AG04449 (cell line): ENCODE results near the gene PRKAG2.

Experiments used
- CTCF ChIA-PET: fragments of 350-600 bp; formaldehyde crosslinking; extraction: SDS; loops from one replicate; lab custom pipeline; 2021; ENCODE audit warnings: antibody characterized with exemption; lab: Yijun Ruan, JAX
- POLR2A ChIA-PET: fragments of 400-600, 350-600 bp; formaldehyde crosslinking; extraction: SDS; loops from one replicate; lab custom pipeline; 2020; ENCODE audit warnings: antibody characterized with exemption, inconsistent platforms; lab: Yijun Ruan, JAX
- DNase-seq: peaks from one replicate; pipeline ENCODE4 v3.0.0-alpha.2; 2010; ENCODE audit warnings: low read depth, low spot score
- H3K4me3 ChIP-seq: 2 replicates; pipeline ENCODE4 v1.5.1; 2011; ENCODE audit warnings: low read depth, mild to moderate bottlenecking, control low read depth, low read length
- CTCF ChIP-seq: IDR thresholded peaks from one replicate; pipeline ENCODE4 v1.5.1; 2011; ENCODE audit warnings: mild to moderate bottlenecking, moderate library complexity, low read length, control low read depth, inconsistent platforms; ENCODE audit not compliant: insufficient read depth; ENCODE audit errors: missing control alignments

The PRKAG2 gene

DNA sequence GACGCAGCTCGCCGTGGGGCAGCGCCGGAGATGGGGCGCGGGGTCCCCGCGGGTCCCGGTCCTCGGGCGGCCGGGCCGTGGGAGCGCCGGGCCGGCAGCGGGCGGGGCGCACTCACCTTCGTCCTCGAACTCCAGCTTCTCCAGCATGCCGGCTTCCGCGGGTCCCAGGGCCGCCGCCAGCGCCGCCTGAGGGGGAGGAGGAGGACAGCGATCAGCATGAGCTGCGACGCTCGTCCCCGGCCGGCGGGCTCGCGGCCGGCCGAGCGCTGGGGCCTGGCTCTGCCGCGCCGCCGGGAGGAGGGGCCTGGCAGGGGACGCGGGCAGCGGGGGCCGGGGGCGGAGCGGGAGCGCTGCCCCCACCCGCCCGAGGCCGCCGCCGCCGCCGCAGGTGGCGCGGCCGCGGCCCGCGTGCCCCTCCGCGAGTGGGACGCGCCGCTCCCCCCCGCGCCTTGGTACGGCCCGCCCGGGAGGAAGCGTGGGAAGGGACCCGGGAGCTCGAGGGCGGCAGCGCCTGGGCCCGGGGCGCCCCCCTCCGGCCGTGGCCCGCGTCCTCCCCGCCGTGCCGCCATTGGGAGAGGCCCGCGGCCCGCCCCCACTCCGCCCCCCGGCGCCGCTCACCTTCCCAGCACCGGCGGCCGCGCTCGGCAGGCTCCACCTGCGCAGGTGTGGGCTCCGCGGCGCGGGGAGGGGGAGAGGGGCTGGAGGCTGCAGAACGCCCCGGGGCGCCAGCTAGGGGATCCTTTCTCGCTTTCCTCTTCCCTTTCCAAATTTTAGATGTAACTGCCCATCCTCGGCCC lies 244.8 kb downstream of the PRKAG2 start:
- no peak for DNase-seq
- peak; percentile 41 for TF ChIP-seq CTCF
- peak overlapping the region; percentile 85 for H3K4me3 ChIP-seq
- ChIA-PET CTCF (interaction anchor here (0.6 to 12.4 kb wide), 37 partner anchors 10 to 317 kb away, joined by 3 to 94 read pairs (median 4); no protein-coding TSS in a partner anchor), POLR2A (interaction anchor here (0.9 to 1.5 kb wide), 4 partner anchors 22 to 115 kb away, joined by 3 to 5 read pairs (median 4); no protein-coding TSS in a partner anchor)

- no peak for DNase-seq
- CTCF ChIA-PET = interaction anchor here (0.7 to 12.4 kb wide), 35 partner anchors 10 to 316 kb away, joined by 3 to 94 read pairs (median 4); no protein-coding TSS in a partner anchor
- peak overlapping the region; percentile 85 for H3K4me3 ChIP-seq
- TF ChIP-seq CTCF = no peak
- POLR2A ChIA-PET = interaction anchor here (0.7 to 1.5 kb wide), 4 partner anchors 23 to 105 kb away, joined by 3 to 5 read pairs (median 4); no protein-coding TSS in a partner anchor
Measured at GRCh38 chr7:151631570-151631952, 245.4 kb downstream of the PRKAG2 start.

- no peak for DNase-seq
- no peak for TF ChIP-seq CTCF
- H3K4me3 ChIP-seq = peak overlapping the region; percentile 85
- ChIA-PET CTCF (interaction anchor here (0.7 to 12.4 kb wide), 33 partner anchors 9 to 316 kb away, joined by 3 to 94 read pairs (median 5); no protein-coding TSS in a partner anchor), POLR2A (interaction anchor here (0.7 to 1.5 kb wide), 2 partner anchors 38 to 105 kb away, joined by 3 to 5 read pairs; no protein-coding TSS in a partner anchor)
Measured at GRCh38 chr7:151630851-151631569, 245.9 kb downstream of the PRKAG2 start.

DNA sequence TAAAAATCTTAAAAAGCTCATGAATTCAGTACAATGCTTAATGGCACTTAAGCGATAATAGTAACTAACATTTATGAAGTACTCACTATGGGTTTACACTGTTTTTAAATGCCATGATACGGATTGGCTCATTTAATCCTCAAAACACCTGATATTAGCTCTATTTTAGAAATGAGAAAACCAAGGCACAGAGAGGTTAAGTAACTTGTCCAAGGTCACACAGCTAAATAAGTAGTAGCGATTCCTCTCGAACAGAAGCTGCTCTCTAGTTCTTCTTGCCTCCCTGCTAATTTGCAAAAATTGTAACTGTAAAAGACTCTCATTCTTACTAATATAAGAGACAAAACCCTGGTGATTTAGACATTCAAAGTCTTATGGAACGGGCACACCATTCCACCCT lies 246.6 kb downstream of the PRKAG2 start:
- DNase-seq = no peak
- POLR2A ChIA-PET = no interaction called here
- TF ChIP-seq CTCF = no peak
- CTCF ChIA-PET = interaction anchor here (0.8 to 12.4 kb wide), 16 partner anchors 8 to 152 kb away, joined by 3 to 94 read pairs (median 7); no protein-coding TSS in a partner anchor
- peak overlapping the region; percentile 85 for H3K4me3 ChIP-seq

DNA sequence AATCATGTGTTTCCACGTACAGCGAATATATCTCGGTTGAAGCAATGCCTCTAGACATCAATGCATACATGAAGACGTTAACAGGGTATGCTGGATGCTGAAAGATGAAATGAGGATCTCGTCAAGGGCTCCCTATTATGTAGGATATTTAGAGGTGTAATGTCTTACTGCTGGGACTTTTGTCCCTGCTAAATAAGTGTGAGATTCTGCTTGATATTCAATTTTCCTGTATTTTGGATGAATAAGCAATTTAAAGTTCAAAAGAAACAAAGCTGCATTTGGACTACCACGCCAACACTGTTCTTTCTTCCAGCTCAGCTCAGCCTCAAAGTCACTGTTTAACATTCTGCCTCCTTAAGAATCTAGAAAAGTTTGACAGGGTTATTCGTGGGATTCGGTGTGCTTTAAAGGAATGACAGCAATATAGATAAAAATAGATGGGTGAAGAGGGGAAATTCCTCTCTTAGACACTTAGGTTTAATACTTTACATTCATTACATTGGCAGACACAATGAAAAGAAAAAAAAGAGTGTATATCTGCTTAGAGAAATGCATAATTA lies 247.1 kb downstream of the PRKAG2 start:
- no peak overlapping the region for H3K4me3 ChIP-seq
- POLR2A ChIA-PET = no interaction called here
- CTCF ChIA-PET = interaction anchor here (0.8 to 12.4 kb wide), 9 partner anchors 8 to 139 kb away, joined by 3 to 94 read pairs (median 9); no protein-coding TSS in a partner anchor

More for the DNA sequence above, 247.1 kb downstream of the PRKAG2 start:
- no peak for DNase-seq
- no peak for TF ChIP-seq CTCF
